Naive thymus-derived CD8-positive, alpha-beta T cell (primary cell): ENCODE data around the gene TSHZ1. TPM values are rescaled to one million over a fixed set of nuclear protein-coding genes. Genes with fewer than 3 reads are reported as not detected.

Experiments
- ATAC-seq, 2 donors: fragments of 150-1000 bp; cut with Tn5 transposase in 1 of 2; sonication (Bioruptor Pico), chemical (Tn5 transposase) in 1 of 2; 1 replicate in 1 of 2; 2 replicates in 1 of 2; pipeline ENCODE4 v1.10.0; 2021; ENCODE audit warnings: mild to moderate bottlenecking in 2 of 2, moderate library complexity in 2 of 2
- POLR2A ChIA-PET: fragments of 350-600 bp; sonication (Branson Sonifier 250); formaldehyde crosslinking; loops from one replicate; lab custom pipeline; 2021; ENCODE audit warnings: antibody characterized with exemption; lab: Charles Lee
- DNase-seq, 10 donors: peaks; one replicate each; pipeline versions ENCODE4 v3.0.0 to v3.0.0-alpha.2; 2020 to 2022
- H3K27ac Mint-ChIP-seq, 10 donors: one replicate each; pipeline ENCODE4 v1.8.0; 2020 to 2022; ENCODE audit warnings: mild to moderate bottlenecking in 10 of 10, mixed read lengths in 10 of 10, moderate library complexity in 4 of 10, inconsistent platforms in 1 of 10
- H3K27me3 Mint-ChIP-seq, 5 donors: one replicate each; pipeline ENCODE4 v1.8.0; 2021 to 2022; ENCODE audit warnings: mixed read lengths in 5 of 5
- H3K36me3 Mint-ChIP-seq, 3 donors: one replicate each; pipeline ENCODE4 v1.8.0; 2020 to 2022; ENCODE audit warnings: mixed read lengths in 3 of 3, mild to moderate bottlenecking in 2 of 3, inconsistent platforms in 1 of 3
- H3K4me1 Mint-ChIP-seq, 4 donors: one replicate each; pipeline ENCODE4 v1.8.0; 2021 to 2022; ENCODE audit warnings: mixed read lengths in 4 of 4
- H3K4me3 Mint-ChIP-seq, 10 donors: one replicate each; pipeline ENCODE4 v1.8.0; 2020 to 2022; ENCODE audit warnings: mild to moderate bottlenecking in 10 of 10, mixed read lengths in 10 of 10, moderate library complexity in 6 of 10, inconsistent platforms in 1 of 10
- H3K9me3 Mint-ChIP-seq, 9 donors: one replicate each; pipeline ENCODE4 v1.8.0; 2020 to 2022; ENCODE audit warnings: mixed read lengths in 9 of 9, mild to moderate bottlenecking in 3 of 9, inconsistent platforms in 1 of 9, moderate library complexity in 1 of 9
- polyA plus RNA-seq, 3 donors: library from polyadenylated mRNA; unstranded; fragments of 300-500 nt; fragmentation: Illumina TruSeq; gene quantifications; one replicate each; pipeline ENCODE4 v1.2.3, GENCODE V29; 2021
- total RNA-seq, 8 experiments: library from RNA in 2 of 8; stranded (reverse) in 2 of 8; gene quantifications; one replicate each; pipeline ENCODE4 v1.2.3 and lab custom pipeline; 2021 to 2026

The TSHZ1 gene
- total and polyA plus RNA-seq, 5 experiments from 2014 or later: 2.8 to 33.6 (median 7.1) TPM

DNA sequence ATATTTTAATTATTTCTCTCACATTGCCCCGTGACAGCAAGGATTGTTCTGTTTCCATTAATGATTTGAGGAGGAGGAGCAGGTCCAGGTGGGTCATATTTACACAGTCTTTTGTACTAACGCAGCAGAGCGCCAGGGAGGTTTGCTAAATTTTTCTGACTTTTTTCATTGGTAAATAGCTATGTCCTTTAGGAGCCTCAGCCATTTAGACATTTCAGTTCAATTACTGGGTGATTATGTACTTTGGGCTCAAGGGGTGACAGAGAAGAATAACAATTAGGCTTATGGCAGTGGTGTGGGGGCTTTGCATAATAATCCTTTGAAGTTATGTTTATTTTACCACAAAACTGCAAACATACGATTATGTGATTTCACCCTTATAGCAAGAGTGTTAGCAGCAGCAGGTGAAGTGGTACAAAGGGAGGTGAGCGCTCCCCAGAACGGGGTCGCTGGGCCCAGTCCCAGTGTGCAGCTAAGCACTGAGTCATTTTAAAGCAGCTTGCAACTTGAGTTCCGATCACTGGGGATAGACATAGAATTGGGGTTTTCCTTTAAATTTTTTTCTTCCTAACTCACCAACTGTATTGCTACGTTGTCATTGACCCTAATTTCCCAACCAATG is 80.3 kb downstream of the TSHZ1 start:
- H3K27ac Mint-ChIP-seq: no peak overlapping the region
- ATAC-seq: no peak
- no peak for DNase-seq
- H3K36me3 Mint-ChIP-seq: peaks cover 5 to 36% (median 23%) of the 10 kb centered on the region in 3 donors
- peaks cover 0 to 5% (median 0%) of the 10 kb centered on the region in 4 donors for H3K4me1 Mint-ChIP-seq
- no peak overlapping the region for H3K4me3 Mint-ChIP-seq
- no peaks in the 10 kb centered on the region for H3K9me3 Mint-ChIP-seq
- POLR2A ChIA-PET: no interaction called here
- no peaks in the 10 kb centered on the region for H3K27me3 Mint-ChIP-seq

DNA sequence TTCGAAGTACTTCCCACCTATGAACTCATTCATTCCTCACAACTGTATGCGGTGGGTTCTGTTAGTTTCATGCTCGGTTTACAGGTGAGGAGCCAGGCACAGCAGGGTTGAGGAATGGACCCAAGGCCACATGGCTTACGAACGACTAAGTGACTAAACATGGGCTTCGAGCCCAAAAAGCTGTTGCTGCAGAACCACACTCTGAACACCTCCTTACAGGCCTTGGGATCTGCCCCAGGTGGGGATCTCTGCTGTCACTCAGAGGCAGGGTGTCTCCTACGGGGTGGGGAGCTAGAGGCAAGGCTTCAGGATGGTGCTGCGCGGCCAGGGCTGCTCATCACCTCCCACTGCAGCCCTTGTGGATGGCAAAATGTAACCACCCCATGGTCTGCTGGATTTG is 80.9 kb downstream of the TSHZ1 start:
- ATAC-seq (no peak), DNase-seq (no peak)
- Mint-ChIP-seq H3K9me3 (no peaks in the 10 kb centered on the region), H3K4me3 (no peak overlapping the region), H3K27ac (no peak overlapping the region), H3K36me3 (peaks cover 5 to 30% (median 17%) of the 10 kb centered on the region in 3 donors), H3K4me1 (peaks cover 0 to 6% (median 0%) of the 10 kb centered on the region in 4 donors), H3K27me3 (no peaks in the 10 kb centered on the region)
- POLR2A ChIA-PET: no interaction called here

DNA sequence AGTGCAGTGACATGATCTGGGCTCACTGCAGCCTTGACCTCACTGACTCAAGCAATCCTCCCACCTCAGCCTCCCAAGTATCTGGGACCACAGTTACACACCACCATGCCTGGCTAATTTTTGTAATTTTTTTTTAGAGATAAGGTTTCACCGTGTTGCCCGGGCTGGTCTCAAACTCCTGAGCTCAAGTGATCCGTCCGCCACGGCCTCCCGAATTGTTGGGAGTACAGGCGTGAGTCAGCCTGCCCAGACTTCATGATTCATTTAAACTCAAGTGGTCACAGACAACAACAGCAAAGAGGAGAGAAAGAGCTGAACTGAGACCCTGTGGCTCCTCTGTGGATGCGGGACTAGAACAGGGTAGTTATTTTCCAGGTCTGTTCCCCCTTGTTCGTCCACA is 83.0 kb downstream of the TSHZ1 start:
- Mint-ChIP-seq H3K27ac (peak overlapping the region in 2 of 10 donors; percentile 7 to 61), H3K9me3 (no peaks in the 10 kb centered on the region), H3K36me3 (peaks cover 3 to 14% (median 4%) of the 10 kb centered on the region in 3 donors), H3K4me3 (no peak overlapping the region), H3K4me1 (peaks cover 0 to 10% (median 0%) of the 10 kb centered on the region in 4 donors), H3K27me3 (no peaks in the 10 kb centered on the region)
- POLR2A ChIA-PET: no interaction called here
- ATAC-seq: no peak
- DNase-seq: no peak

DNA sequence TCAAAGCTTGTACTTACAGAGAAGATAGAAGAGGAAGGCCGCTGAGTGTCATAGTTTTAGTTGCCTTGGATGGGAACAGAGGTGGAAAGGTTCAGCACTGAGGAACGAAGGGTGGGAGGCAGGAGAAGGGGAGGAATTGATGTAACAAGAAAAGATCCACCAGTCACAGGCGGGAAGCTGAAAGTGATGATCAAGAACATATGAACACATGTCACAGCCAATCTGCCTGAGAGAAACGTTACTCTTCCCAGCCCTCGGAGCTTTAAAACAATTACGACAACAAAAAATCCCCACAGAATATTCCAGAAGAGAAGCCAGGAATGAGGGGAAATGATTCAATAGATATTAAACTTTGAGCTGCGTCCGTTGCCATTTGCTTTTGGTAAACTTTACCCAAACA is 87.1 kb downstream of the TSHZ1 start:
- Mint-ChIP-seq H3K27ac (no peak overlapping the region), H3K36me3 (no peaks in the 10 kb centered on the region), H3K27me3 (peaks cover 0 to 1% (median 0%) of the 10 kb centered on the region in 5 donors), H3K9me3 (no peaks in the 10 kb centered on the region), H3K4me1 (peaks cover 0 to 5% (median 0%) of the 10 kb centered on the region in 4 donors), H3K4me3 (no peak overlapping the region)
- ATAC-seq (no peak), DNase-seq (no peak)
- POLR2A ChIA-PET: no interaction called here

DNA sequence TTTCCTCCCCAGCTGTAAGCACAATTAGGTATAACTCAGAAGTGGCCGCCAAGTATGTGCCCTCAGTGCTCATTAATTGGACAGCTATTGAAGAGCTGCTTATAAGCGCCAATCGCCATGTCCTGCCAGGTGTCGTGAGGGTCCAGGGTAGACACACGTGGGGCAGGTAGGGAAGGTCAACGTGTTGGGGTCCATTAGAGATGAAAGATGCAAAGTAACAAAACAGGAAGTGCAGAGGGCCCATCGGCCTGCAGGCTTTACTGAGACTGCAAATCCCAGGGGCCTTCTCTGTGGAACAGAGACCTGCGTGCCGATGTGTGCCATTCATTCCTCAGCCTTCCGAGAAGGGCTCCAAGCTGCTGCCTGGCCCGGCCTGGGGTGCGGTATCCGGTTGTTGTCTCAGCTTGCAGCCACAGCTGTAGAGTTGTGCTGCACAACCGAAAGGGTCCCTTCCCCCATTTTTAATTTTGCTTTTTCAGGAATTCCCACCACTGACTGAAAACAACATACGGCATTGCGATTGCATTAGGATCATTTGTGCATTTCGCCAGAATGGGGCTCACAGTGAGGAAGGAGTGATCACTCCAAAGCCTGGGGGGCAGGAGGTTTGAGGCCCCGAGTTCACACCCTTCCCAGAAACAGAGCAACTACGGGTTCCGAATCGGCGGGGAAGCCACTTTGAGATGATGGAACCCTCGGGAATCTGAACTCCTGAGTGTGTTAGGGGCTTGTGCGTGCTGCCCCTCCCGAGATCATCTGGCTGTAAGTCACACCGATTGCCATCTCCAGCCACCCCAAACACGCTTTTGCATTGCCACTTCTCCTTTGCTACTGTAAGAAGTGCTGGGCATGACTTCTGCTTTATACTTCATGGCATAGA is 94.3 kb downstream of the TSHZ1 start:
- POLR2A ChIA-PET: no interaction called here
- no peak for ATAC-seq
- no peaks in the 10 kb centered on the region for H3K4me1 Mint-ChIP-seq
- peaks cover 0 to 20% (median 7%) of the 10 kb centered on the region in 9 donors for H3K9me3 Mint-ChIP-seq
- H3K27ac Mint-ChIP-seq: no peak overlapping the region
- peaks cover 0 to 12% (median 3%) of the 10 kb centered on the region in 3 donors for H3K36me3 Mint-ChIP-seq
- H3K4me3 Mint-ChIP-seq: no peak overlapping the region
- no peak for DNase-seq
- H3K27me3 Mint-ChIP-seq: peaks cover 0 to 7% (median 1%) of the 10 kb centered on the region in 5 donors

DNA sequence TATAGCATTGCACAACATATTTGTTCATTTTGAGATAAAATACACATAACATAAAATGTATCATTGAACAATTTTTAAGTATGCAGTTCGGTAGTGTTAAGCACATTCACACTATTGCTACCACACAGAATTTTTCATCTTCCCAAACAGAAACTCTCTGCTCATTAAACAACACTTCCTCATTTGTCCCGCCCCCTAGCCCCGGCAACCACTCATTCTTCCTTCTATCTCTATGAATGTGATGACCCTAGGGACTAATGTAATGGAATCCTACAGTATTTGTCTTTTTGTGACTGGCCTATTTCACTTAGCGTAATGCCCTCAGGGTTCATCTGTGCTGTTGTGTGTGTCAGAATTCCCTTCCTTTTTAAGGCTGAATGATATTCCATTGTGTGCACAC is 95.4 kb downstream of the TSHZ1 start:
- Mint-ChIP-seq H3K36me3 (peaks cover 0 to 13% (median 3%) of the 10 kb centered on the region in 3 donors), H3K4me1 (peaks cover 0 to 7% (median 2%) of the 10 kb centered on the region in 4 donors), H3K27me3 (peaks cover 0 to 14% (median 0%) of the 10 kb centered on the region in 5 donors), H3K9me3 (peaks cover 6 to 26% (median 11%) of the 10 kb centered on the region in 9 donors), H3K27ac (no peak overlapping the region), H3K4me3 (no peak overlapping the region)
- no peak for ATAC-seq
- DNase-seq: no peak
- POLR2A ChIA-PET: no interaction called here

DNA sequence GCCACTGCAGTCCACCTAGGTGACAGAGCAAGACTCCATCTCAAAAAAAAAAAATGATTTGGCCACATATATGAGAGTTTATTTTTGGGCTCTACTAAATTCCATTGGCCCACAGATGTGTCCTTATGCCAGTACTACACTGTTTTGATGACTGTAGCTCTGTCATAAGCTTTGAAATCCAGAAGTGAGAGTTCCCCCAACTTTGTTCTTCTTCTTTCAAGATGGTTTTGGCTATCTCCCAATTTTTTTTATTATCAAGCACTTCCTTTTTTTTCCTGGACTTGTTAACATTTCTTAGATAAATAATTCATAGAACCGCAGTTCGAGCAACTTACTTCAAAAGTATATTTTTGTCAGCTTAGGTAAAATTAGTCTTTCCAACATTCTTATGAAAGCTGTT is 96.9 kb downstream of the TSHZ1 start:
- H3K36me3 Mint-ChIP-seq: peaks cover 0 to 21% (median 3%) of the 10 kb centered on the region in 3 donors
- no peak overlapping the region for H3K27ac Mint-ChIP-seq
- peaks cover 0 to 12% (median 3%) of the 10 kb centered on the region in 4 donors for H3K4me1 Mint-ChIP-seq
- H3K4me3 Mint-ChIP-seq: no peak overlapping the region
- no peak for DNase-seq
- ATAC-seq: no peak
- peaks cover 0 to 17% (median 1%) of the 10 kb centered on the region in 5 donors for H3K27me3 Mint-ChIP-seq
- POLR2A ChIA-PET: no interaction called here
- H3K9me3 Mint-ChIP-seq: peaks cover 6 to 31% (median 15%) of the 10 kb centered on the region in 9 donors

DNA sequence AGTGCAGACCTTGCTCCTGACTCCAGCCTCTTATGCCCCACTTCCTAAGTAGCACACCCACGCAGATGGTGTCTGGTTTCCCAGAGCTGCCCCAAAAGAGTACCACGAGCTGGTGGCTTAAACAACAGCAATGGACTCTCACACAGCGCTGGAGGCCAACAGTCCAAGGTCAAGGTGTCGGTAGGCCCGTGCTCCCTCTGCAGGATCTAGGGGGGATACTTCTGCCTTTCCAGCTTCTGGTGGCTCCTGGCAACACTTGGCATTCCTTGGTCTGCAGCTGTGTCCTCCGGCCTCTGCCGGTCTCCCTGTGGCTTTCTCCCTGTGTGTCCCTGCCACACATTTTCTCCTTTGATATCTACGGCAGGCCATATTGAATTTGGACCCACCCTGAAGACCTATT is 99.0 kb downstream of the TSHZ1 start:
- ATAC-seq: no peak
- Mint-ChIP-seq H3K4me1 (peaks cover 0 to 12% (median 3%) of the 10 kb centered on the region in 4 donors), H3K4me3 (no peak overlapping the region), H3K36me3 (peaks cover 0 to 21% (median 3%) of the 10 kb centered on the region in 3 donors), H3K9me3 (peaks cover 6 to 31% (median 15%) of the 10 kb centered on the region in 9 donors), H3K27me3 (peaks cover 0 to 17% (median 4%) of the 10 kb centered on the region in 5 donors), H3K27ac (no peak overlapping the region)
- POLR2A ChIA-PET: no interaction called here
- DNase-seq: no peak

DNA sequence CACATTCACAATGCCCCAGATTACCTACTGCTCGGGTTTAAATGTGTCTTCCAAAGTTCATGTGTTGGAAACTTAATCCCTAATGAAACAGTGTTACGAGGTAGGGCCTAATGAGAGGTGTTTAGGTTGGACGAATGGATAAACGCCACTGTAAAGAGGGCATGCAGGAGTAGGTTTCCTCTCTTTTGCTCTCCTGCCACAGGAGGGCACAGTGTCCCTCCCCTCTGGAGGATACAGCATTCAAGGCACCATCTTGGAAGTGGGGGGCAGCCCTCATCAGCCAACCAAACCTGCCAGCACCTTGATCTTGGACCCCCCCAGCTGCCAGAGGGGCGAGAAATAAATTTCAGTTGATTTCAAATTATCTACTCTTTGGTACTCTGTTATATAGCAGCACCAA is 103.5 kb downstream of the TSHZ1 start:
- no peak for DNase-seq
- peaks cover 0 to 17% (median 0%) of the 10 kb centered on the region in 3 donors for H3K36me3 Mint-ChIP-seq
- peaks cover 0 to 15% (median 6%) of the 10 kb centered on the region in 5 donors for H3K27me3 Mint-ChIP-seq
- ATAC-seq: no peak
- H3K4me1 Mint-ChIP-seq: peaks cover 0 to 12% (median 3%) of the 10 kb centered on the region in 4 donors
- H3K27ac Mint-ChIP-seq: no peak overlapping the region
- POLR2A ChIA-PET: no interaction called here
- peaks cover 4 to 25% (median 11%) of the 10 kb centered on the region in 9 donors for H3K9me3 Mint-ChIP-seq
- no peak overlapping the region for H3K4me3 Mint-ChIP-seq

DNA sequence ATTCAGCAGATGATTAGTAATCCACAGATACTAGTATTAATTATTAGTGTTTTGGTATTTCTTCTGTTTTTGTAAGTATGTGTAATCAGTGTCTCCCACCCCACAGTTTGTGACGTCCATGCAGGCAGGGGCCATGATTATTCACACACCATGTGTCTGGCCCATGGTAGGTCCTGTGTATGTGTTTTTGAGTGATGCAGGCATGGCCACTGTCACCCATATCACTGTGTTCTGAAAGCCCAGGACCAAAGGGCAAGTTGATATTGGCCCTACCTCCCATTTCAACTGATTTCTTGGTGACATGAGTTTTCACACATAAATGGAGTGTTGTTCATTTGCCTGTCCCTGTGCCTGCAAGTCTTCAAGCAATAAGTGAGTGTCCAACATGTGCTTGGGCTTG is 104.0 kb downstream of the TSHZ1 start:
- POLR2A ChIA-PET: no interaction called here

DNA sequence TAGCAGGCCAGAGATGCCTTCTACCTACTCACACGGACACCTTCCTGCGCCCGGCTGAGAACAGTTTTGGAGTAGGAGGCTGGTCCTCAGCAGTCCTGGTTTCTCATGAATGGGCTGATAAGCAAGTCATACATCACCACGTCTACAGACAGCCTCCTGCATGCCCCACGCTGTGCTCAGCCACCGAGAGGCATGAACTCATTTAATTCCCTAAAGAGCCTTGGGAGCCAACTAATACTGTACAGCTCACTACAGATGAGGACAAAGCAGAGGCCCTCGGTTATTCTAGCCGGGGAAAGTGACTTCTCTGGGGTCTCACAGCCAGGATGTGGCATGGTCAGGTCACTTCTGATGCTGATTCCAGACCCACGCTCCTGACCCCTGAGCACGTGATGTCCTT is 105.6 kb downstream of the TSHZ1 start:
- no peak for DNase-seq
- ATAC-seq: no peak
- Mint-ChIP-seq H3K4me3 (no peak overlapping the region), H3K4me1 (peaks cover 0 to 2% (median 1%) of the 10 kb centered on the region in 4 donors), H3K36me3 (peaks cover 0 to 6% (median 0%) of the 10 kb centered on the region in 3 donors), H3K27me3 (peaks cover 0 to 7% (median 4%) of the 10 kb centered on the region in 5 donors), H3K9me3 (peaks cover 0 to 5% (median 0%) of the 10 kb centered on the region in 9 donors), H3K27ac (no peak overlapping the region)
- POLR2A ChIA-PET: no interaction called here

More for the DNA sequence above, 104.0 kb downstream of the TSHZ1 start:
- Mint-ChIP-seq H3K27ac (no peak overlapping the region), H3K9me3 (peaks cover 2 to 20% (median 7%) of the 10 kb centered on the region in 9 donors), H3K4me3 (no peak overlapping the region), H3K36me3 (peaks cover 0 to 13% (median 0%) of the 10 kb centered on the region in 3 donors), H3K4me1 (peaks cover 0 to 12% (median 3%) of the 10 kb centered on the region in 4 donors), H3K27me3 (peaks cover 0 to 11% (median 6%) of the 10 kb centered on the region in 5 donors)
- no peak for DNase-seq
- no peak for ATAC-seq

DNA sequence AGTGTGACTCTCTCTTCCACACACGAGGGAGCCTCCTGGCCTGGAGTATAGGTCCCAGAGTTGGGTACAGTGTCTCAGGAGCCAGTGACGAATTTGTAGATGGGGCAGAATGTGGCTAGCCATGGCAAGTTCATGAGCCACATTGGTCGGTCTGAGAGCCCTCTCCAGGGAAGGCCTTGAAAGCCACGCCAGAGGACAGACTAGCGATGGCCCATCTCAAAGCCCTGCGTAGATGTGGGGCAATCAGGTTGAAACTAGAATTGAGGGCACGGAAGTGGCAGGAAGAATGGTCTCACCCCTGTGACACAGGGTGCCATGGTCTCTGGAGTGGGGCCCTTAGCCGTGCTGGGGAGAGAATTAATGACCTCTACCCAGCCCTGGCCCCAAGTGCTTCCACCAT is 106.2 kb downstream of the TSHZ1 start:
- Mint-ChIP-seq H3K4me3 (no peak overlapping the region), H3K36me3 (peaks cover 0 to under 1% (median 0%) of the 10 kb centered on the region in 3 donors), H3K27me3 (peaks cover 0 to 7% (median 5%) of the 10 kb centered on the region in 5 donors), H3K9me3 (peaks cover 0 to under 1% (median 0%) of the 10 kb centered on the region in 9 donors), H3K27ac (peak overlapping the region in 1 of 10 donors; percentile 9), H3K4me1 (no peaks in the 10 kb centered on the region)
- DNase-seq (no peak), ATAC-seq (no peak)
- POLR2A ChIA-PET: no interaction called here

DNA sequence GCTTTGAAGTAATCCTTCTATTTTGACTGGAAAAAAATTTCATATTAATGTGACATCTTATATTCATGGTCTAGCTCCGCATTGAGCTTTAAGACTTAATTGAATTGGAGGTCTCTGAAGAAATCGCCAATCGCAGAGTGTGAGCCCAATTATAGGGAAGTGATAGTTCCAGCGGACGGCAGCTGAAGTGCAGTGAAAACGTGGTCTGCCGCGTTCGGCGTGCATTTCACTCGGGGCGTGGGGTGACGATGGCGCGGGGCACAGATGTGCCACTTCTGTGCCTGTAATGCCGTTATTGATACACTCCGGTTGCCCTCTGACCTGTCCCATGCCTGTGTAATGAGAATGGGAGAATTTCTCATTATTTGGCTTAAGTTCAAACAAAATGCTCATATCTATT is 106.7 kb downstream of the TSHZ1 start:
- H3K4me3 Mint-ChIP-seq: no peak overlapping the region
- POLR2A ChIA-PET: no interaction called here
- no peaks in the 10 kb centered on the region for H3K4me1 Mint-ChIP-seq
- H3K27ac Mint-ChIP-seq: no peak overlapping the region
- ATAC-seq (no peak), DNase-seq (no peak)
- H3K9me3 Mint-ChIP-seq: no peaks in the 10 kb centered on the region
- H3K27me3 Mint-ChIP-seq: peaks cover 0 to 9% (median 5%) of the 10 kb centered on the region in 5 donors
- no peaks in the 10 kb centered on the region for H3K36me3 Mint-ChIP-seq
